Esophagus muscularis mucosa (tissue), 4 donors: ENCODE measurements around the gene KLRB1. TPM values are rescaled to one million over a fixed set of nuclear protein-coding genes. Genes with fewer than 3 reads are reported as not detected.
"Not testable (repeated sequence)": the region's sequence is repeated elsewhere in the genome, so short reads cannot be mapped to it uniquely, and the experiment has no call there.

Experiments
- DNase-seq: peaks from one replicate; pipeline ENCODE4 v3.0.0-alpha.2; 2017; ENCODE audit errors: extremely low spot score
- H3K27ac ChIP-seq, 4 donors: fragments of 200-600 bp; sonication (generic); replicated peaks in 1 of 4; 1 replicate in 3 of 4; 2 replicates in 1 of 4; pipeline ENCODE4 v1.5.1; 2016 to 2019; ENCODE audit warnings: mild to moderate bottlenecking in 1 of 4
- H3K27me3 ChIP-seq, 4 donors: fragments of 200-600 bp; sonication (generic); one replicate each; pipeline versions ENCODE4 v1.5.1 to v1.6.0; 2016 to 2019
- H3K36me3 ChIP-seq, 4 donors: fragments of 200-600 bp; sonication (generic); one replicate each; pipeline ENCODE4 v1.5.1; 2016 to 2019
- H3K4me1 ChIP-seq, 4 donors: fragments of 200-600 bp; sonication (generic); one replicate each; pipeline ENCODE4 v1.5.1; 2016 to 2019
- H3K4me3 ChIP-seq, 4 donors: fragments of 200-600 bp; sonication (generic); 1 replicate in 2 of 4; 2 replicates in 2 of 4; pipeline ENCODE4 v1.5.1; 2016 to 2019; ENCODE audit warnings: mild to moderate bottlenecking in 4 of 4, moderate library complexity in 1 of 4
- H3K9me3 ChIP-seq, 4 donors: fragments of 200-600 bp; sonication (generic); 1 replicate in 3 of 4; 2 replicates in 1 of 4; pipeline ENCODE4 v1.5.1; 2016 to 2019
- CTCF ChIP-seq, 3 experiments: fragments of 200-600 bp in 2 of 3; fragments of 450-650 bp in 1 of 3; sonication (generic) in 2 of 3; IDR thresholded peaks; one replicate each; pipeline ENCODE4 v1.5.1; 2017 to 2019; ENCODE audit warnings: antibody characterized with exemption in 3 of 3, mild to moderate bottlenecking in 2 of 3, moderate library complexity in 1 of 3
- EP300 ChIP-seq: sonication (generic); formaldehyde crosslinking; IDR thresholded peaks from one replicate; pipeline ENCODE4 v1.6.1; 2017; ENCODE audit warnings: antibody characterized with exemption
- POLR2A ChIP-seq: fragments of 450-650 bp; IDR thresholded peaks from one replicate; pipeline ENCODE4 v1.6.1; 2017; ENCODE audit warnings: antibody characterized with exemption, moderate library complexity, mild to moderate bottlenecking, low read depth
- POLR2AphosphoS5 ChIP-seq, 2 donors: sonication (generic); formaldehyde crosslinking; IDR thresholded peaks; one replicate each; pipeline ENCODE4 v1.6.1; 2017; ENCODE audit warnings: antibody characterized with exemption in 2 of 2
- WGBS: methylation state at CpG from one replicate; pipeline ENCODE4 v1.1.5; 2018; 5-methylcytosine and 5-hydroxymethylcytosine counted together
- intact Hi-C: fragments of 100-400 bp; cut with DNase I; formaldehyde crosslinking; loops from one replicate; pipeline ENCODE4 v1.15.1; 2023
- total RNA-seq, 4 donors: library from RNA; depleted of rRNA; stranded (reverse); fragments of >200 nt; gene quantifications; one replicate each; pipeline versions ENCODE4 v1.1.0 to v1.2.1, GENCODE V29; 2016

KLRB1 gene
- total RNA-seq, 4 donors from 2014 or later: 0.23 to 1.5 (median 0.52) TPM; not detected in 1

DNA sequence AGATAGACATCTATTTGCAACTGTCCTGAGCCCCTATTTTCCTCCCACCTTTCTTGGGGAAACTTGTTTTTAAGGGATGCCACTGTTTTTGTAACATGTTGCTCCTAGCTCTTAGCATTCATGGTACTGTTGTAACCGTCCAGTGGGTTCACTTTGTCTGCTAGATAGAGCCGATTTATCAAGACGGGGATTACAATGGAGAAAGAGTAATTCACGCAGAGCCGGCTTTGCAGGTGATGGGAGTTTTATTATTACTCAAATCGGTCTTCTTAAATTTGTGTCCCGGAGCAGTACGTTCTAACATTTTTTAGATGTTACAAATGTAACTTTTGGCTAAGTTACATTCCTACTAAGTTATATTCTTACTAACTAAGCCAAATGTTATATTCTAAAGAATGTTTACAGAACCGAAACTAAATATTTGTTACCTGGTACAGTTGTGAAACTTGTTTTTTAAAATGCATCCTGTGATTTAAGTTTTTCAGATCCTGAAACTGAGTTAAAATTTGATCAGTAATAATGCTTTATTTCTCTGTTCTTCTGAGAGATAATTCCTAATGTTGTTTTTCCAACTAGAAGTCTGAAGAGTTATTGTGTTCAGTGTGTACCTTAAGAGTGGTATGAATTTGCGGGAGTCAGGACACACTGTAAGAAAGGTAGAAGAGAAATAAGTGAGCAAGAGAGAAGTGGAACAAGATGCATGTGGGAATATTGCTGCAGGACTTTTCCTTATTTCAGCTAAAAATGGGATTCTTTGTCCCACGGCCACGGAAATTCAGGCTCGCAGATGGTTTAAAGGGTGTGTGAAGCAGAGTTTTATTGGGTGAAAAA is 41.2 kb upstream of the KLRB1 start:
- TF ChIP-seq EP300: no peak
- no peak for TF ChIP-seq POLR2AphosphoS5 (IDR thresholded peaks at IDR 0.05)
- no peak for TF ChIP-seq POLR2A
- TF ChIP-seq CTCF (IDR thresholded peaks at IDR 0.05): no peak

DNA sequence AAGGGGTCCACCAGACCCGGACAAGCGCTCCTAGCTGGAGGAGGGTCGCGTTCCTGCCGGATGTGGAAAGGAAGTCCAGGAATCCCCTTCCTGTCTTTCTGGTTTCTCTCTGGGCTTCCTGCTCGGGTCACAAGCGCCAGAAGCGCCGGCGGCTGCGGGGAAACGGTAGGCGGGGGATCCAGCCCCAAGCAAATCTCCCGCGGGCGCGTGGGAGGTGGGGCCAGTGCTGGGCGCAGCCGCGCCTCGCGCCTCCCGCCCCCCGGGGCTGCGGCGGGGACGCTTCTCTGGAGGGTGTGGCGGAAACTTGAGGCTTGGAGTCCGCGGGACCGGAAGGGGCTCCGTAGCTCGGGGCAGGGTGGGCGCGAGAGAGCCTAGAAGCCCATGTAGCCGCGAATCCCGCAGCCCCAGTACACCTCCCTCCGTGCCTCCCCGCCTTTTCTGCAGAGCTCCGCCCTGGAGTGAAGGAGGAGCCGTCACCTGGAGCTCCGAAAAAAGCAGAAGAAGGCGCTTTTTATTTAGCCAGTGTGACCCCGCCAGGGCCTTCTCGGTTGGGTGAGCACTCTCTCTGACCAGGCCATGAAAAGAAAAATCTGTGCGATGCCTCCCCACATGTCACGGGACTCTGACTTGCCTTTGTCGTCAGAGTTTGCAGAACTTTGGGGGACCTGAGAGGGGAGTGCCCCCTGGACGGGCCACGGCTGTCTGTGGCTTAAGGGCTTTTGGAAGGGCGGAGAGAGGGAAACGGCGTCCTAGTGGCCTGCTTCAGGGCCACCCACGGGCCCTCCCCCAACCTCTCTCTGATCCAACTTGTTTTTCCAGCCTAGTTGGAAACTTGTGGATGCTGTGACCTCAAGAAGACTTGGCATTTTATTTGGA is 40.3 kb upstream of the KLRB1 start:
- H3K36me3 ChIP-seq: no peaks in the 10 kb centered on the region
- intact Hi-C loops: no loop called here
- H3K4me1 ChIP-seq: peaks cover 15 to 40% (median 32%) of the 10 kb centered on the region in 4 donors
- peak overlapping the region; percentile 53 to 78 (median 70) for H3K4me3 ChIP-seq
- H3K27me3 ChIP-seq: no peaks in the 10 kb centered on the region
- DNase-seq: peak; percentile 94
- no peak for TF ChIP-seq POLR2A
- peak; percentile 64 to 78 for TF ChIP-seq POLR2AphosphoS5 (IDR thresholded peaks at IDR 0.05)
- no peak for TF ChIP-seq EP300
- TF ChIP-seq CTCF (IDR thresholded peaks at IDR 0.05): no peak
- peak overlapping the region; percentile 83 to 87 (median 86) for H3K27ac ChIP-seq
- 2% methylated on average over 6 of the region's 55 CpGs for WGBS
- H3K9me3 ChIP-seq: no peaks in the 10 kb centered on the region

More for the DNA sequence above, 41.2 kb upstream of the KLRB1 start:
- WGBS: 13% methylated on average over 13 of the region's 13 CpGs
- intact Hi-C loops: no loop called here
- no peak for DNase-seq
- Histone ChIP-seq H3K4me3 (peak overlapping the region; percentile 53 to 78 (median 70)), H3K27me3 (no peaks in the 10 kb centered on the region), H3K4me1 (peaks cover 15 to 40% (median 32%) of the 10 kb centered on the region in 4 donors), H3K36me3 (peaks cover 0 to 7% (median 4%) of the 10 kb centered on the region in 4 donors), H3K9me3 (no peaks in the 10 kb centered on the region), H3K27ac (peak overlapping the region; percentile 83 to 87 (median 86))

DNA sequence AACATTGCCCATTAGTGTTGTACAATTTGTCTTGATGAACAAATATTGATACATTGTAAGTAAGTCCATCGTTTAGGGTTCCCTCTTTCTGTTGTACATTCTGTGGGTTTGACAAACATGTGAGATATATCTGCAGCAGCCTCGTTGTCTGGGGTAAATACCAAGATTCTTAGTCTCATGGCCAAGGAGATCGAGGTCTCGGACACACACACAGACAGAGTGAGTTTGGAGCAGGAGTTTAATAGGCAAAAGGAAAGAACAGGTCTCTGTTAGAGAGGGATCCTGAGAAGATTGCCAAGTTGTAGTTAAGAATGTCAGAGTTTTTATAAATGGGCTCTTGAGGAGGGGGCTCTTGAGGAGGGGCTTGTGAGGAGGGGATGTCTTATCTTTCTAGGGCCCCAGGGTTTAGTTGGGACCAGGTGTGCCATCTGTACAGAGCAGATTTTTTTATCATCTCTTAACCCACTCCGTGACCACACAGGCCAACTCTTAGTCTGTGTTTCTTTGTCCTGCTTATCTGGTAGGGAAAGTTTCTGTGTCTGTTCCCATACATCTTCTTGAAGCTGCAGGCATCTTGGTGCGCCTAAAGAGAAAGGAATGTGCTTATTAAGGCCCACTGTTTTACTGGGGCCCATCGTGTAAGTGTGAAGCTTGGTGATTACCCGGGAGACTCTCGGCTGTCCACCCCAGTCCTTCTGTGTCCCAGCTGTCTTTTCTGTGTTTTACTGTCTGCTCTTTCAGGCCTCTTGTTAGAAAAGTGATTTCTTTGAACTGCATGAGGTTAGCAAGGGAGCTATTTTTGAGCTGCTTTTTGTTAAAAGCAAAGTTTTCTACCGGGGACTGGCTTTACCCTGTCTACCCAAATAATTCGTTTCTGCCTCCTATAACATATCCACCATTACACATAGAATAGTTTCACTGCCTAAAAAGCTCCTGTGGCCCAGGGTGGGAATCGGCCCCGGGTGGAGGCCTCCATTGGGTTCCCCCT is 39.4 kb upstream of the KLRB1 start:
- WGBS: 42% methylated on average over 13 of the region's 13 CpGs
- H3K27ac ChIP-seq: peak overlapping the region; percentile 83 to 87 (median 86)
- DNase-seq: no peak
- peaks cover 15 to 39% (median 32%) of the 10 kb centered on the region in 4 donors for H3K4me1 ChIP-seq
- intact Hi-C loops: no loop called here
- H3K27me3 ChIP-seq: no peaks in the 10 kb centered on the region
- H3K4me3 ChIP-seq: peak overlapping the region; percentile 53 to 78 (median 70)
- TF ChIP-seq EP300 (no peak), CTCF (IDR thresholded peaks at IDR 0.05) (no peak), POLR2A (no peak), POLR2AphosphoS5 (IDR thresholded peaks at IDR 0.05) (no peak)
- H3K36me3 ChIP-seq: no peaks in the 10 kb centered on the region
- H3K9me3 ChIP-seq: no peaks in the 10 kb centered on the region

DNA sequence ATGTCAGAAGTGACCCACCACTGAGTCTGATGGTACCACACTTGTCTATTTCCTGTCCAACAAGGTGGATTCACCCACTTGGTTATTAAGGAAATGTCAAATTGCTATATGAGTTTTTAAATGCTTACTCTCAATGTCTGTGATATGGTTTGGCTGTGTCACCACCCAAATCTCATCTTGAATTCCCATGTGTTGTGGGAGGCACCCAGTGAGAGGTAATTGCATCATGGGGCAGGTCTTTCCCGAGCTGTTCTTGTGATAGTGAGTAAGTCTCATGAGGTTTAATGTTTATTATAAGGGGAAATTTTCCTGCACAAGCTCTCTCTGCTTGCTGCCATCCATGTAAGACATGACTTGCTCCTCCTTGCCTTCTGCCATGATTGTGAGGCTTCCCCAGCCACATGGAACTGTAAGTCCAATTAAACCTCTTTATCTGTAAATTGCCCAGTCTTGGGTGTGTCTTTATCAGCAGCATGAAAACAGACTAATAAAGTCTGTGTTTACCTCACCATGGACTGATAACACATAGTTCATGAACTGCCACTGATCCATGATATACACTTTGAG is 37.4 kb upstream of the KLRB1 start:
- H3K27ac ChIP-seq, DNase-seq, H3K27me3 ChIP-seq, H3K4me3 ChIP-seq, H3K36me3 ChIP-seq, intact Hi-C loops, H3K9me3 ChIP-seq: not testable (repeated sequence)
- peaks cover 0 to 20% (median 18%) of the 10 kb centered on the region in 4 donors for H3K4me1 ChIP-seq
- WGBS: 67% methylated on average over 1 of the region's 1 CpG
